GM18505 (cell line): ENCODE results near the gene TJP3.
"Not testable (repeated sequence)": the region's sequence is repeated elsewhere in the genome, so short reads cannot be mapped to it uniquely, and the experiment has no call there.

Source experiments
- ATAC-seq: cut with Tn5 transposase; IDR thresholded peaks from one replicate; pipeline ENCODE4 v1.9.1; 2021; ENCODE audit not compliant: unreplicated experiment
- POLR2A ChIP-seq: IDR thresholded peaks from 4 replicates; pipeline ENCODE4 v1.6.1; 2011; ENCODE audit warnings: borderline replicate concordance; ENCODE audit not compliant: insufficient read depth, insufficient read length; ENCODE audit errors: extremely low read depth

TJP3 gene

GRCh38 chr19:3759482-3760254, 51.5 kb downstream of the TJP3 start:
- no peak for TF ChIP-seq POLR2A
- ATAC-seq, result no peak

GRCh38 chr19:3760871-3761361, 52.7 kb downstream of the TJP3 start:
- TF ChIP-seq POLR2A, result no peak
- ATAC-seq, result no peak

- peak; percentile 58 for ATAC-seq
- TF ChIP-seq POLR2A, result peak; percentile 89
These were observed 53.4 kb downstream of the TJP3 start, which contains the start of gene APBA3 for GRCh38 chr19:3761382-3762129. Gene APBA3 (minus strand): TSS chr19:3761692. CDS start chr19:3760264, 1,428 bp downstream.

- TF ChIP-seq POLR2A, result no peak
- no peak for ATAC-seq
These were observed 53.9 kb downstream of the TJP3 start for GRCh38 chr19:3762130-3762473.

GRCh38 chr19:3762501-3763459, 54.6 kb downstream of the TJP3 start, which contains the start of gene MRPL54:
Gene MRPL54 (plus strand): TSS chr19:3762682. CDS start chr19:3762701, 19 bp downstream.
- peak; percentile 94 for TF ChIP-seq POLR2A
- ATAC-seq, result peak; percentile 71

- no peak for ATAC-seq
- no peak for TF ChIP-seq POLR2A
These were observed 56.9 kb downstream of the TJP3 start for GRCh38 chr19:3765121-3765520.

GRCh38 chr19:3765757-3766156, 57.6 kb downstream of the TJP3 start:
- not testable (repeated sequence) for ATAC-seq

- ATAC-seq, result no peak
- TF ChIP-seq POLR2A, result no peak
These were observed 58.3 kb downstream of the TJP3 start for GRCh38 chr19:3766520-3766919.

- no peak for ATAC-seq
- no peak for TF ChIP-seq POLR2A
These were observed 58.9 kb downstream of the TJP3 start for GRCh38 chr19:3767050-3767449.

GRCh38 chr19:3768015-3768747, 60.0 kb downstream of the TJP3 start:
- TF ChIP-seq POLR2A, result no peak
- ATAC-seq, result no peak

GRCh38 chr19:3768748-3769099, 60.5 kb downstream of the TJP3 start:
- ATAC-seq, result no peak

GRCh38 chr19:3769494-3769893, 61.3 kb downstream of the TJP3 start:
- ATAC-seq, result no peak
- no peak for TF ChIP-seq POLR2A

More at GRCh38 chr19:3768748-3769099, 60.5 kb downstream of the TJP3 start:
- no peak for TF ChIP-seq POLR2A
